Measurements from ENCODE around the gene GPX4.

Gene GPX4

GRCh38 chr19:1139126-1139525, 35.3 kb downstream of the GPX4 start:
- H2BK120ac ChIP-seq (ENCODE audit: insufficient read depth, low read length, poor library complexity) = no peak overlapping the region
- H2BK5ac ChIP-seq (ENCODE audit: low read depth, low read length, poor library complexity) = no peak overlapping the region

GRCh38 chr19:1140272-1141027, 36.7 kb downstream of the GPX4 start:
- no peak overlapping the region for H2BK120ac ChIP-seq (ENCODE audit: insufficient read depth, low read length, poor library complexity)
- H3K36me3 ChIP-seq (ENCODE audit: control insufficient read depth in 1 of 2, insufficient read depth in 2 of 2, low read length in 2 of 2) = peaks cover 21 to 26% of the 10 kb centered on the region in 2 experiments
- H3K9me3 ChIP-seq (ENCODE audit: insufficient read depth, low read depth, low read length) = peaks cover 12% of the 10 kb centered on the region
- no peak overlapping the region for H4K91ac ChIP-seq (ENCODE audit: low read depth, low read length)
- no peak overlapping the region for H2AFZ ChIP-seq (ENCODE audit: insufficient read depth, low read length, poor library complexity)
- no peak overlapping the region for H4K8ac ChIP-seq (ENCODE audit: low read depth, low read length)
- H3K4ac ChIP-seq (ENCODE audit: low read depth, low read length) = no peak overlapping the region
- no peak overlapping the region for H2BK12ac ChIP-seq (ENCODE audit: low read length)
- DNase-seq = no peak
- H3K18ac ChIP-seq (ENCODE audit: low read length) = no peak overlapping the region
- no peak overlapping the region for H3K4me2 ChIP-seq (ENCODE audit: low read length)
- no CpG with 5 or more reads among the region's 39 CpGs for WGBS (ENCODE audit: extremely low coverage, insufficient coverage, insufficient read length)
- no peak overlapping the region for H3K9ac ChIP-seq (ENCODE audit: low read length)
- no peaks in the 10 kb centered on the region for H3K27me3 ChIP-seq (ENCODE audit: insufficient read depth, low read length)
- H3K27ac ChIP-seq (ENCODE audit: low read depth, low read length) = no peak overlapping the region
- H2BK5ac ChIP-seq (ENCODE audit: low read depth, low read length, poor library complexity) = no peak overlapping the region
- H3K79me1 ChIP-seq (ENCODE audit: low read length) = no peaks in the 10 kb centered on the region
- no peak overlapping the region for H3K4me3 ChIP-seq (ENCODE audit: low read depth, low read length)
- H3K23ac ChIP-seq (ENCODE audit: low read length) = no peak overlapping the region
- H3K4me1 ChIP-seq (ENCODE audit: control insufficient read depth in 1 of 2, insufficient read depth in 2 of 2, low read length in 2 of 2) = no peaks in the 10 kb centered on the region
- no peaks in the 10 kb centered on the region for H3K79me2 ChIP-seq (ENCODE audit: control insufficient read depth, insufficient read depth, low read length, poor library complexity)
- H2AK5ac ChIP-seq (ENCODE audit: low read length) = no peak overlapping the region
- no peak overlapping the region for H3K14ac ChIP-seq (ENCODE audit: low read length)
- no peak overlapping the region for H4K12ac ChIP-seq (ENCODE audit: low read depth, low read length)

More at GRCh38 chr19:1139126-1139525, 35.3 kb downstream of the GPX4 start:
- Histone ChIP-seq H3K23ac (ENCODE audit: low read length) (no peak overlapping the region), H3K27me3 (ENCODE audit: insufficient read depth, low read length) (no peaks in the 10 kb centered on the region), H3K79me2 (ENCODE audit: control insufficient read depth, insufficient read depth, low read length, poor library complexity) (no peaks in the 10 kb centered on the region), H3K4ac (ENCODE audit: low read depth, low read length) (no peak overlapping the region), H4K91ac (ENCODE audit: low read depth, low read length) (no peak overlapping the region), H3K14ac (ENCODE audit: low read length) (no peak overlapping the region), H4K12ac (ENCODE audit: low read depth, low read length) (no peak overlapping the region), H3K79me1 (ENCODE audit: low read length) (no peaks in the 10 kb centered on the region), H3K18ac (ENCODE audit: low read length) (no peak overlapping the region), H3K4me1 (ENCODE audit: control insufficient read depth in 1 of 2, insufficient read depth in 2 of 2, low read length in 2 of 2) (peaks cover 0 to 3% of the 10 kb centered on the region in 2 experiments), H3K27ac (ENCODE audit: low read depth, low read length) (no peak overlapping the region), H4K8ac (ENCODE audit: low read depth, low read length) (no peak overlapping the region), H3K9ac (ENCODE audit: low read length) (no peak overlapping the region), H3K9me3 (ENCODE audit: insufficient read depth, low read depth, low read length) (peaks cover 12% of the 10 kb centered on the region), H3K36me3 (ENCODE audit: control insufficient read depth in 1 of 2, insufficient read depth in 2 of 2, low read length in 2 of 2) (peaks cover 21 to 27% of the 10 kb centered on the region in 2 experiments), H2BK12ac (ENCODE audit: low read length) (no peak overlapping the region), H2AFZ (ENCODE audit: insufficient read depth, low read length, poor library complexity) (no peak overlapping the region), H2AK5ac (ENCODE audit: low read length) (no peak overlapping the region), H3K4me2 (ENCODE audit: low read length) (no peak overlapping the region), H3K4me3 (ENCODE audit: low read depth, low read length) (no peak overlapping the region)
- DNase-seq = no peak
- no CpG with 5 or more reads among the region's 15 CpGs for WGBS (ENCODE audit: extremely low coverage, insufficient coverage, insufficient read length)

GRCh38 chr19:1141944-1142343, 38.1 kb downstream of the GPX4 start:
- H3K4ac ChIP-seq (ENCODE audit: low read depth, low read length) = no peak overlapping the region
- no peak overlapping the region for H2AK5ac ChIP-seq (ENCODE audit: low read length)
- no peak overlapping the region for H3K4me2 ChIP-seq (ENCODE audit: low read length)
- no peak overlapping the region for H2AFZ ChIP-seq (ENCODE audit: insufficient read depth, low read length, poor library complexity)
- peaks cover 31 to 33% of the 10 kb centered on the region in 2 experiments for H3K36me3 ChIP-seq (ENCODE audit: control insufficient read depth in 1 of 2, insufficient read depth in 2 of 2, low read length in 2 of 2)
- no peak overlapping the region for H3K9ac ChIP-seq (ENCODE audit: low read length)
- WGBS (ENCODE audit: extremely low coverage, insufficient coverage, insufficient read length) = 100% methylated on average over 2 of the region's 5 CpGs
- H3K14ac ChIP-seq (ENCODE audit: low read length) = no peak overlapping the region
- no peak overlapping the region for H2BK120ac ChIP-seq (ENCODE audit: insufficient read depth, low read length, poor library complexity)
- H3K18ac ChIP-seq (ENCODE audit: low read length) = no peak overlapping the region
- H2BK12ac ChIP-seq (ENCODE audit: low read length) = no peak overlapping the region
- H3K79me2 ChIP-seq (ENCODE audit: control insufficient read depth, insufficient read depth, low read length, poor library complexity) = no peaks in the 10 kb centered on the region
- H4K8ac ChIP-seq (ENCODE audit: low read depth, low read length) = no peak overlapping the region
- no peaks in the 10 kb centered on the region for H3K27me3 ChIP-seq (ENCODE audit: insufficient read depth, low read length)
- H3K4me1 ChIP-seq (ENCODE audit: control insufficient read depth in 1 of 2, insufficient read depth in 2 of 2, low read length in 2 of 2) = no peaks in the 10 kb centered on the region
- no peak for DNase-seq
- no peak overlapping the region for H3K4me3 ChIP-seq (ENCODE audit: low read depth, low read length)
- no peak overlapping the region for H2BK5ac ChIP-seq (ENCODE audit: low read depth, low read length, poor library complexity)
- H3K27ac ChIP-seq (ENCODE audit: low read depth, low read length) = no peak overlapping the region
- H3K23ac ChIP-seq (ENCODE audit: low read length) = no peak overlapping the region
- H4K91ac ChIP-seq (ENCODE audit: low read depth, low read length) = no peak overlapping the region
- peaks cover 12% of the 10 kb centered on the region for H3K9me3 ChIP-seq (ENCODE audit: insufficient read depth, low read depth, low read length)
- no peak overlapping the region for H4K12ac ChIP-seq (ENCODE audit: low read depth, low read length)
- no peaks in the 10 kb centered on the region for H3K79me1 ChIP-seq (ENCODE audit: low read length)

- Histone ChIP-seq H2BK12ac (ENCODE audit: low read length) (no peak overlapping the region), H3K27ac (ENCODE audit: low read depth, low read length) (no peak overlapping the region), H3K9ac (ENCODE audit: low read length) (no peak overlapping the region), H3K79me1 (ENCODE audit: low read length) (no peaks in the 10 kb centered on the region), H3K9me3 (ENCODE audit: insufficient read depth, low read depth, low read length) (peaks cover 12% of the 10 kb centered on the region), H3K4me2 (ENCODE audit: low read length) (no peak overlapping the region), H3K14ac (ENCODE audit: low read length) (no peak overlapping the region), H3K36me3 (ENCODE audit: control insufficient read depth in 1 of 2, insufficient read depth in 2 of 2, low read length in 2 of 2) (peaks cover 38 to 41% of the 10 kb centered on the region in 2 experiments), H4K91ac (ENCODE audit: low read depth, low read length) (no peak overlapping the region), H4K12ac (ENCODE audit: low read depth, low read length) (no peak overlapping the region), H2BK120ac (ENCODE audit: insufficient read depth, low read length, poor library complexity) (no peak overlapping the region), H3K4me1 (ENCODE audit: control insufficient read depth in 1 of 2, insufficient read depth in 2 of 2, low read length in 2 of 2) (no peaks in the 10 kb centered on the region), H3K27me3 (ENCODE audit: insufficient read depth, low read length) (no peaks in the 10 kb centered on the region), H3K4me3 (ENCODE audit: low read depth, low read length) (no peak overlapping the region), H2BK5ac (ENCODE audit: low read depth, low read length, poor library complexity) (no peak overlapping the region), H2AK5ac (ENCODE audit: low read length) (no peak overlapping the region), H3K18ac (ENCODE audit: low read length) (no peak overlapping the region), H4K8ac (ENCODE audit: low read depth, low read length) (no peak overlapping the region), H3K23ac (ENCODE audit: low read length) (no peak overlapping the region), H2AFZ (ENCODE audit: insufficient read depth, low read length, poor library complexity) (no peak overlapping the region), H3K79me2 (ENCODE audit: control insufficient read depth, insufficient read depth, low read length, poor library complexity) (no peaks in the 10 kb centered on the region), H3K4ac (ENCODE audit: low read depth, low read length) (no peak overlapping the region)
- no peak for DNase-seq
- no CpG with 5 or more reads among the region's 33 CpGs for WGBS (ENCODE audit: extremely low coverage, insufficient coverage, insufficient read length)
These were observed 40.1 kb downstream of the GPX4 start for GRCh38 chr19:1143828-1144399.
